Activated CD4-positive, alpha-beta T cell treated with anti-CD3 and anti-CD28 coated beads, Interleukin-2, amount 10 ng/mL, durations not matched to agents 7 days and 5 days (primary cell): ENCODE results near the gene ASCC1. TPM values are rescaled to one million over a fixed set of nuclear protein-coding genes. Genes with fewer than 3 reads are reported as not detected.

Experiments
- CTCF ChIA-PET: fragments of 350-600 bp; sonication (Branson Sonifier 250); formaldehyde crosslinking; loops from one replicate; lab custom pipeline; 2021; ENCODE audit warnings: antibody characterized with exemption; lab: Charles Lee
- POLR2A ChIA-PET: fragments of 350-600 bp; sonication (Branson Sonifier 250); formaldehyde crosslinking; loops from one replicate; lab custom pipeline; 2021; ENCODE audit warnings: antibody characterized with exemption; lab: Charles Lee
- DNase-seq: peaks from one replicate; pipeline ENCODE4 v3.0.0-alpha.2; 2020
- H3K27ac Mint-ChIP-seq: one replicate; pipeline ENCODE4 v1.8.0; 2021; ENCODE audit warnings: mild to moderate bottlenecking, moderate library complexity, mixed read lengths
- H3K27me3 Mint-ChIP-seq: one replicate; pipeline ENCODE4 v1.8.0; 2021; ENCODE audit warnings: mixed read lengths
- H3K36me3 Mint-ChIP-seq: one replicate; pipeline ENCODE4 v1.8.0; 2021; ENCODE audit warnings: low read depth, mixed read lengths
- H3K4me1 Mint-ChIP-seq: one replicate; pipeline ENCODE4 v1.8.0; 2021; ENCODE audit warnings: mixed read lengths
- H3K4me3 Mint-ChIP-seq: one replicate; pipeline ENCODE4 v1.8.0; 2021; ENCODE audit warnings: mild to moderate bottlenecking, moderate library complexity, mixed read lengths
- H3K9me3 Mint-ChIP-seq: one replicate; pipeline ENCODE4 v1.8.0; 2021; ENCODE audit warnings: mixed read lengths
- total RNA-seq, 2 experiments: library from RNA; stranded (reverse); gene quantifications; one replicate each; pipeline ENCODE4 v1.2.3, GENCODE V29; 2021

Gene ASCC1
- total RNA-seq, 2 experiments from 2014 or later, result 24.8 to 35.6 TPM

GRCh38 chr10:72127571-72127970 is 88.5 kb downstream of the ASCC1 start:
- ChIA-PET POLR2A (interaction anchor here (0.6 kb wide), 1 partner anchor 133 kb away, joined by 9 read pairs; no protein-coding TSS in a partner anchor), CTCF (interaction anchor here (0.6 to 3.9 kb wide), 8 partner anchors 9 to 853 kb away, joined by 3 to 20 read pairs (median 3); no protein-coding TSS in a partner anchor)
- Mint-ChIP-seq H3K9me3 (no peaks in the 10 kb centered on the region), H3K4me3 (no peak overlapping the region), H3K27me3 (no peaks in the 10 kb centered on the region), H3K4me1 (peaks cover 34% of the 10 kb centered on the region), H3K36me3 (peaks cover 17% of the 10 kb centered on the region), H3K27ac (no peak overlapping the region)
- no peak for DNase-seq

DNA sequence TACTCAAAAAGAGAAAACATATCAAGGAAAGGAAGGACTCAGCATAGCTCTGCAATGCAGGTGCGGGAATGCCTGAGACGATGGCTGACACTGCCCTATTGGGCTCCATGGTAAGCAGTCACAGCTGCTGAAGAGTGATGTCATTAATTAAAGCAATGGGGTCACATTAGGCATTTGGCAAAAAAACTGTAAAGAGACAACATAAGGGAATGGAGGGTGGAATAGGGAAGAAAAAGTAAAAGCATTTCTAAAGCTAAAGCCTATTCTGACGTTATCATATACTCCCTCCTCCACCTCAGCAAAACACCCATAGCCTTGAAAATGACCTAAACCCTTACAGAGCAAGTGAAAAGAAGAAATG is 89.2 kb downstream of the ASCC1 start:
- peaks cover 38% of the 10 kb centered on the region for H3K4me1 Mint-ChIP-seq
- no peaks in the 10 kb centered on the region for H3K27me3 Mint-ChIP-seq
- ChIA-PET CTCF (interaction anchor here (0.6 to 3.9 kb wide), 17 partner anchors 10 to 854 kb away, joined by 3 to 20 read pairs (median 3); partner anchors contain the start of gene ANAPC16), POLR2A (interaction anchor here (0.6 kb wide), 1 partner anchor 134 kb away, joined by 9 read pairs; no protein-coding TSS in a partner anchor)
- H3K4me3 Mint-ChIP-seq, result no peak overlapping the region
- DNase-seq, result no peak
- no peak overlapping the region for H3K27ac Mint-ChIP-seq
- peaks cover 18% of the 10 kb centered on the region for H3K36me3 Mint-ChIP-seq
- no peaks in the 10 kb centered on the region for H3K9me3 Mint-ChIP-seq

DNA sequence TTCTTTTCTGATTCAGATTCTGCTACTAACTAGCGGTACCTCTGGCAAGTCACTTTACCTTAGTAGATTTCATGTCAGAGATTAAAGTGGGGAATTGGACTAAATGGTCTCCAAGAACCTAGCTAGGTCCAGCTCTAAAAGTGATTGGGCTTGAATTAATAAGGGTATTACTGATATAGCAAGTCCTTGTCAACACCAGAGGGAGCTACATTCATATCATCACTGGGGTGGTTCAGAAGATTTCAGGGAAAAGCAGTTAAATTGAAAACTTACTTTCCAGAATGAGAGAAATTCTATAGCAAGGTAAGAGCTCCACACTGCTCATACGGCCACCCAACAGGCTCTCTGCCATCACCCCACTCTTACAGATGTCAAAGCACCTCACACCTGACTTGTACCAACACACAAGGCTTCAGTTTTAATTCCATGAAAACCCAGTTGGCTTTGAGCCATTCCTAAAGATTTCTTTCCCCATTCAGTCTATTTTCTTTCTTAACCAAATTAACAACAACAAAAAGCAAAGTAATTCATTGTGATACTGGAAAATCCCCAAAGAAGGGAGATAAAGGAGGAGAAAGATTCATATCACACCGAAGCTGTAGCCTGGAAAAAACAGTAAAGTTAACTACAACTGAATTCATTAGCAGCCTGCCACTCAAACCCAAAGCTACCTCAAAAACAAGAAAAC is 89.7 kb downstream of the ASCC1 start:
- Mint-ChIP-seq H3K36me3 (peaks cover 21% of the 10 kb centered on the region), H3K4me1 (peaks cover 43% of the 10 kb centered on the region), H3K27me3 (no peaks in the 10 kb centered on the region), H3K27ac (no peak overlapping the region), H3K4me3 (no peak overlapping the region), H3K9me3 (no peaks in the 10 kb centered on the region)
- ChIA-PET CTCF (interaction anchor here (0.7 to 3.9 kb wide), 17 partner anchors 11 to 708 kb away, joined by 3 to 20 read pairs (median 3); partner anchors contain the start of gene ANAPC16), POLR2A (no interaction called here)
- no peak for DNase-seq

GRCh38 chr10:72124989-72125388 is 91.1 kb downstream of the ASCC1 start:
- Mint-ChIP-seq H3K4me3 (no peak overlapping the region), H3K27ac (no peak overlapping the region), H3K27me3 (no peaks in the 10 kb centered on the region), H3K4me1 (peaks cover 41% of the 10 kb centered on the region), H3K36me3 (peaks cover 21% of the 10 kb centered on the region), H3K9me3 (no peaks in the 10 kb centered on the region)
- DNase-seq, result no peak
- POLR2A ChIA-PET, result no interaction called here
- CTCF ChIA-PET, result interaction anchor here (0.6 to 3.9 kb wide), 9 partner anchors 8 to 213 kb away, joined by 3 to 20 read pairs (median 4); no protein-coding TSS in a partner anchor

DNA sequence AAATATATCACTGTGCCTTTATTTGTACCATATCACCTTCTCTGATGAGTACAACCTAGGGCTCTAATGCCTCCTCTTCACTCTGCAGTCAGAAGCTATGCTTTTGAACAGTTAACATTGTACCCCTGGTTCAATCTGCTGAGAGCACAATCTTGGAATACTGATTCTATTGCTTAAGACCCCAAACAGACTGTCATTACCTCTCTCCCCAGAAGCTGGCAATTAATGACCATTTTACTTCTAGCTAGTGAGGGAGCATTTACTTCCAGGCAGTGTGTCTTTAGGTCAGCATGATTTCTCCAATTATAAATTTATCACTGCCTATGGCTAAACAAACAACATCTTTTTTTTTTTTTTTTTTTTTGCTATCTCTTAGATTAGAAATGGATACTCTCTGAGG is 91.7 kb downstream of the ASCC1 start:
- Mint-ChIP-seq H3K27me3 (no peaks in the 10 kb centered on the region), H3K27ac (no peak overlapping the region), H3K4me3 (no peak overlapping the region), H3K4me1 (peaks cover 43% of the 10 kb centered on the region), H3K36me3 (peaks cover 24% of the 10 kb centered on the region), H3K9me3 (no peaks in the 10 kb centered on the region)
- ChIA-PET POLR2A (no interaction called here), CTCF (interaction anchor here (0.7 to 2.6 kb wide), 6 partner anchors 9 to 227 kb away, joined by 3 to 10 read pairs (median 4); no protein-coding TSS in a partner anchor)
- no peak for DNase-seq

DNA sequence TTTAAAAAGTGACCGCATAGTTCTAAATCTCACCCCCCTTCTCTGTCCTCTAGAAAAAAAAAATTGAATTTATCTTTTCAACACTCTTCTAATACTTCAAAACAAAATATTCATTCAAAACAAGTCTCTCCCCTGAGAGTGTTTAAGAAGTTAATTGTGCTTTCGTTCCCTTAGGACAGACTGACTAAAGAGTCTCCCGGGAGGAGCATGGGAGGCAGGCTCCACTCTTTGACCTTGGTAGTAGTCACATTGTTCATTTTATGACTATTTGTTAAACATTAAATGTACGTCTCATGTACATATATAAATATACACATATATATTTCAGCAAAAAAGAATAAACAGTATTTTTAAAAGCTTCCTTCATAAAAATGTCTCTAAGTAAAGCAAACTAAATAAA is 92.5 kb downstream of the ASCC1 start:
- CTCF ChIA-PET, result no interaction called here
- Mint-ChIP-seq H3K27ac (no peak overlapping the region), H3K27me3 (no peaks in the 10 kb centered on the region), H3K4me1 (peaks cover 46% of the 10 kb centered on the region), H3K36me3 (peaks cover 27% of the 10 kb centered on the region), H3K4me3 (no peak overlapping the region), H3K9me3 (no peaks in the 10 kb centered on the region)
- no peak for DNase-seq
- POLR2A ChIA-PET, result no interaction called here

DNA sequence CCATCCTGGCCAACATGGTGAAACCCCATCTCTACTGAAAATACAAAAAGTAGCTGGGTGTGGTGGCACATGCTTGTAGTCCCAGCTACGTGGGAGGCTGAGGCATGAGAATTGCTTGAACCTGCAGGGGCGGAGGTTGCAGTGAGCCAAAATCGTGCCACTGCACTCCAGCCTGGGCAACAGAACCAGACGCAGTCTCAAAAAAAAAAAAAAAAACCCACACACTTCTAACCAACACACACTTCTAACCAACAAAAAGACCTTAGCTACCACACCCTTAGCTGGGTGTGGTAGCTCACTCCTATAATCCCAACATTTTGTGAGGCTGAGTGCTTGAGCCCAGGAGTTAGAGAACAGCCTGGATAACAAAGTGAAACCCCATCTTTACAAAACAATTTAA is 93.9 kb downstream of the ASCC1 start:
- H3K4me1 Mint-ChIP-seq, result peaks cover 46% of the 10 kb centered on the region
- H3K4me3 Mint-ChIP-seq, result peak overlapping the region; percentile 23
- POLR2A ChIA-PET, result no interaction called here
- DNase-seq, result peak; percentile 24
- CTCF ChIA-PET, result interaction anchor here (1.2 to 1.4 kb wide), 2 partner anchors 9 to 14 kb away, joined by 3 to 4 read pairs; no protein-coding TSS in a partner anchor
- peaks cover 33% of the 10 kb centered on the region for H3K36me3 Mint-ChIP-seq
- H3K9me3 Mint-ChIP-seq, result peaks cover 3% of the 10 kb centered on the region
- no peaks in the 10 kb centered on the region for H3K27me3 Mint-ChIP-seq
- peak overlapping the region; percentile 78 for H3K27ac Mint-ChIP-seq

DNA sequence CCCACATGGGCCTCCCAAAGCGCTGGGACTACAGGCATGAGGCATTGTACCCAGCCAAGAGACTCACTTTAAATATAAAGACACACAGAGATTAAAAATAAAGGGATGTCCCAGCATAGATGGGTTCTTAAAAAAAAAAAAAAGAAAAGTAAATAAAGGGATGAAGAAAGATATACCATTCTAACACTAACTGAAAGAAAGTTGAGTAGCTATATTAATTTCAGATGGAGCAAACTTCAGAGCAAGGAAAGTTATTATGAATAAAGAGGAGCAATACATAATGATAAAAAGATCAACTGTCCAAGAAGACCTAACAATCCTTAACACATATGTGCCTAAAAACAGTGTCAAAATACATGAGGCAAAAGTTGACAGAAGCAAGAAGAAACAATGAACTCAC is 94.7 kb downstream of the ASCC1 start:
- ChIA-PET POLR2A (no interaction called here), CTCF (interaction anchor here (0.6 to 0.7 kb wide), 2 partner anchors 86 to 243 kb away, joined by 3 to 6 read pairs; no protein-coding TSS in a partner anchor)
- no peak for DNase-seq

DNA sequence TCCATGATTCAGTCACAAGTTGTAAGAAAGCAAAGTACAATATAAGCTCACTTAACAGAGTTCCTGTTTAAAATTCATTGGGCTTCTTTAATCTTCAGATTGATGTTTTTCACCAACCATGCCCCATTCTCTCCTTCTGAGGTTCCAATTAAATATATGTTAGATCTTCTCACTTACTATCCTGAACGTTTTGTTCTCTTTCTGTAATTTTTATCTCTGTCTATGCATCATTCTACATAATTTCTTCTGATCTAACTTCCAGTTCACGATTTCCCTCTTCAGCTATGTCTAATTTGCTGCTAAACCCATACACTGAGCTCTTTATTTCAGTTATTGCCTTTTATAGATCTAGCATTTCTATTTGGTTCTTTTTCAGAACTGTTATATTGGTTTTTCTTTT is 99.7 kb downstream of the ASCC1 start:
- Mint-ChIP-seq H3K27ac (no peak overlapping the region), H3K36me3 (peaks cover 41% of the 10 kb centered on the region), H3K27me3 (no peaks in the 10 kb centered on the region), H3K4me3 (no peak overlapping the region), H3K9me3 (peaks cover 16% of the 10 kb centered on the region), H3K4me1 (peaks cover 13% of the 10 kb centered on the region)
- CTCF ChIA-PET, result interaction anchor here (0.6 to 2.1 kb wide), 6 partner anchors 8 to 686 kb away, joined by 3 to 5 read pairs (median 3); no protein-coding TSS in a partner anchor
- DNase-seq, result no peak
- POLR2A ChIA-PET, result interaction anchor here (0.6 kb wide), 1 partner anchor 27 kb away, joined by 4 read pairs; no protein-coding TSS in a partner anchor

More for the DNA sequence above, 94.7 kb downstream of the ASCC1 start:
- Mint-ChIP-seq H3K4me1 (peaks cover 41% of the 10 kb centered on the region), H3K27me3 (no peaks in the 10 kb centered on the region), H3K27ac (peak overlapping the region; percentile 78), H3K9me3 (peaks cover 7% of the 10 kb centered on the region), H3K36me3 (peaks cover 35% of the 10 kb centered on the region), H3K4me3 (no peak overlapping the region)

DNA sequence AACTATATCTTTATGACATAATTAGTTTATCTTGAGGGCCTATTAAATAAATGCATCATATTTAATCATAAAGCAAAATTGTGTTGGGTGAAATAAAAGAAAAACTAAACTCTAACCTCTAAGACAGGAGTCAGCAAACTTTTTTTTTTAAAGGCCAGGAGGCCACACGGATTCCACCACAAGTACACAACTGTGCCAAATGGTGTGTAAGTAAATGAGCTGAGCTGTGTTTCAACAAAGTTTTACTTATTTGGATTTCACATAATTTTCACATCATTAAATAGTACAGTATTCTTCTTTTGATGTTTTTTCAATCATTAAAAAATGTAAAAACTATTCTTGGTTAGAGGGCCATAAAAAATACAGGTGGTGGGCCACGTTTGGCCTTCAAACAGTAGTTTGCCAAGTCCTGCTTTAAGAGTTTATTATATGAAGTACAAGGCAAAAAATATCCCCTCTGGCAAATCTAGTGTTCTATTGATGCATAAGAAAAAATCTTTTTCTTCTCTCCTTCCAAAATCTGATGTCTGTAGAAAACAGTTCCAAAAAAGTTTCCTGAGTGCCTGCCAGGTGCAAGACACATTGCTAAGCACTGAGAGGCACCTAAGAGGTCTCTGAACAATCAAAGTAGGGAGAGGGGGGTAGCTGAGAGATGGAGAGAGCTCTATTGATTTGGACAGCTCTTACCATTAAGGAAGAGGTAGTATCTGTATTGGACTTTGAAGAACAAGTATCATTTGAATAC is 101.2 kb downstream of the ASCC1 start:
- Mint-ChIP-seq H3K27me3 (no peaks in the 10 kb centered on the region), H3K27ac (no peak overlapping the region), H3K4me3 (no peak overlapping the region), H3K9me3 (peaks cover 16% of the 10 kb centered on the region), H3K4me1 (peaks cover 20% of the 10 kb centered on the region), H3K36me3 (peaks cover 38% of the 10 kb centered on the region)
- ChIA-PET POLR2A (no interaction called here), CTCF (interaction anchor here (0.7 to 2.3 kb wide), 6 partner anchors 11 to 373 kb away, joined by 3 to 10 read pairs (median 3); no protein-coding TSS in a partner anchor)
- DNase-seq, result no peak

DNA sequence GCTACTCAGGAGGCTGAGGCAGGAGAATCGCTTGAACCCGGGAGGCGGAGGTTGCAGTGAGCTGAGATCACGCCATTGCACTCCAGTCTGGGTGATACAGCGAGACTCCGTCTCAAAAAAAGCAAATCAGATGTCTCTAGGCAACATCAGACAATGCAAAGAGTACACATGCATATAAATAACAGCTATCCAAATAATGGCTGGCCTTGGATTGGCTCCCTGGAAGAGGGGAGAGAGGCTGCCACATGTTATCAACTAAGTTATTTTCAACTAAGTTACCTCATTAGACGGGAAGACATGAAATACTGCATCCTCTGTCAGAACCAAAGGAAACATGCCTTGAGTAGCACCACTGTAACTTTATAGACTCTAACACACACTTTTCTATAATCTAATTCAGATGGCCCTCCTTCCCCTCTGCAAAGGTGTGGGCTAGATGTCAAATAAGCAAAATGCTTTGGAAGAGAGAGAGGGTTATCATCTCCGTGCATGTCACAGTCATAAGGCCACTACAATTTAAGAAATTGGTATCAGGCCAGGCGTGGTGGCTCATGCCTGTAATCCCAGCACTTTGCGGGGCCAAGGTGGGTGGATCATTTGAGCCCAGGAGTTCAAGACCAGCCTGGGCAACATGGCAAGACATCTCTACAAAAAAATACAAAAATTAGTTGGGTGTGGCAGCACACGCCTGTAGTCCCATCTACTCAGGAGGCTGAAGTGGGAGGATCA is 105.2 kb downstream of the ASCC1 start:
- CTCF ChIA-PET, result no interaction called here

GRCh38 chr10:72109636-72110157 is 106.4 kb downstream of the ASCC1 start:
- ChIA-PET CTCF (interaction anchor here (1.0 kb wide), 1 partner anchor 61 kb away, joined by 3 read pairs; no protein-coding TSS in a partner anchor), POLR2A (no interaction called here)
- no peak for DNase-seq
- H3K9me3 Mint-ChIP-seq, result no peaks in the 10 kb centered on the region
- H3K36me3 Mint-ChIP-seq, result peaks cover 16% of the 10 kb centered on the region
- H3K4me1 Mint-ChIP-seq, result peaks cover 64% of the 10 kb centered on the region
- peak overlapping the region; percentile 18 for H3K4me3 Mint-ChIP-seq
- peak overlapping the region; percentile 90 for H3K27ac Mint-ChIP-seq
- H3K27me3 Mint-ChIP-seq, result no peaks in the 10 kb centered on the region

More for the DNA sequence above, 105.2 kb downstream of the ASCC1 start:
- no peak for DNase-seq
- no peak overlapping the region for H3K27ac Mint-ChIP-seq
- H3K27me3 Mint-ChIP-seq, result no peaks in the 10 kb centered on the region
- H3K9me3 Mint-ChIP-seq, result peaks cover 5% of the 10 kb centered on the region
- H3K4me1 Mint-ChIP-seq, result peaks cover 54% of the 10 kb centered on the region
- POLR2A ChIA-PET, result no interaction called here
- peaks cover 18% of the 10 kb centered on the region for H3K36me3 Mint-ChIP-seq
- no peak overlapping the region for H3K4me3 Mint-ChIP-seq
